PFSK-1 (cell line): ENCODE results near the gene SETDB1.

Source experiments
- FOXP2 ChIP-seq: optimal IDR thresholded peaks from 2 replicates; pipeline ENCODE3; 2011; ENCODE audit warnings: borderline replicate concordance, control low read depth, inconsistent platforms; ENCODE audit not compliant: insufficient read depth; ENCODE audit errors: extremely low read length, extremely low read depth
- POLR2AphosphoS5 ChIP-seq: IDR thresholded peaks from 2 replicates; pipeline ENCODE4 v1.6.1; 2012; ENCODE audit warnings: low read depth, mild to moderate bottlenecking, control low read depth, low read length, moderate library complexity
- REST ChIP-seq, 2 experiments: IDR thresholded peaks; 2 replicates each; pipeline versions ENCODE4 v1.6.1 to v1.8.0; 2011 to 2012; ENCODE audit warnings: low read depth in 2 of 2, low read length in 2 of 2, control low read depth in 1 of 2, inconsistent platforms in 1 of 2, mild to moderate bottlenecking in 1 of 2, moderate library complexity in 1 of 2; ENCODE audit not compliant: insufficient read depth in 1 of 2
- SIN3A ChIP-seq: IDR thresholded peaks from 2 replicates; pipeline ENCODE4 v1.6.1; 2012; ENCODE audit warnings: mild to moderate bottlenecking, low read length, moderate library complexity, borderline replicate concordance; ENCODE audit not compliant: insufficient read depth
- TAF1 ChIP-seq: IDR thresholded peaks from 2 replicates; pipeline ENCODE4 v1.6.1; 2012; ENCODE audit warnings: low read length, control low read depth, borderline replicate concordance; ENCODE audit not compliant: insufficient read depth

The SETDB1 gene

GRCh38 chr1:150960646-150961045, 34.5 kb downstream of the SETDB1 start:
- TF ChIP-seq TAF1, result no peak
- no peak for TF ChIP-seq FOXP2
- TF ChIP-seq SIN3A, result no peak
- no peak for TF ChIP-seq POLR2AphosphoS5
- no peak for TF ChIP-seq REST (IDR thresholded peaks at IDR 0.05; ENCODE audit: insufficient read depth in 1 of 2, low read depth in 2 of 2, low read length in 2 of 2)

- no peak for TF ChIP-seq SIN3A
- TF ChIP-seq TAF1, result no peak
- no peak for TF ChIP-seq POLR2AphosphoS5
- TF ChIP-seq REST (IDR thresholded peaks at IDR 0.05; ENCODE audit: insufficient read depth in 1 of 2, low read depth in 2 of 2, low read length in 2 of 2), result no peak
- no peak for TF ChIP-seq FOXP2
These were observed 35.6 kb downstream of the SETDB1 start for GRCh38 chr1:150961756-150962155.

GRCh38 chr1:150963321-150964163, 37.4 kb downstream of the SETDB1 start:
- TF ChIP-seq FOXP2 (no peak), SIN3A (no peak), POLR2AphosphoS5 (no peak; the same call in none of the 2 replicates), TAF1 (no peak), REST (IDR thresholded peaks at IDR 0.05; ENCODE audit: insufficient read depth in 1 of 2, low read depth in 2 of 2, low read length in 2 of 2) (no peak)

GRCh38 chr1:150964164-150964489, 38.0 kb downstream of the SETDB1 start:
- no peak for TF ChIP-seq SIN3A
- no peak for TF ChIP-seq TAF1
- no peak for TF ChIP-seq REST (IDR thresholded peaks at IDR 0.05; ENCODE audit: insufficient read depth in 1 of 2, low read depth in 2 of 2, low read length in 2 of 2)
- TF ChIP-seq FOXP2, result no peak
- TF ChIP-seq POLR2AphosphoS5, result no peak; the same call in 1 of the 2 replicates
